Measurements from ENCODE around the gene CREBRF.
"Not testable (repeated sequence)": the region's sequence is repeated elsewhere in the genome, so short reads cannot be mapped to it uniquely, and the experiment has no call there.

The CREBRF gene

DNA sequence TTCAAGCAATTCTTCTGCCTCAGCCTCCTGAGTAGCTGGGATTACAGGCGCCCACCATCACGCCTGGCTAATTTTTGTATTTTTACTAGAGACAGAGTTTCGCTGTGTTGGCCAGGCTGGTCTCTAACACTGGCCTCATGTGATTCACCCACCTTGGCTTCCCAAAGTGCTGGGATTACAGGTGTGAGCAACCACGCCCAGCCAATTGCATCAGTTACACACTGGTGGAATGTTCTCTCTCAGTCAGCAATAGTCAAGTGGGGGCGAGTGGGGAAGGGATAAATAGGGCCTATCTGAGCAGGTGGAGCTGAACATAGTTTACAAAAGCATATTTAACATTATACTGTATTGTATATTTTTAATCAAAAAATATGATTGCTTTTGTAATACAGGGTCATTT is 98.5 kb downstream of the CREBRF start:
- DNase-seq (ENCODE audit: low read depth, low spot score): not testable (repeated sequence)

DNA sequence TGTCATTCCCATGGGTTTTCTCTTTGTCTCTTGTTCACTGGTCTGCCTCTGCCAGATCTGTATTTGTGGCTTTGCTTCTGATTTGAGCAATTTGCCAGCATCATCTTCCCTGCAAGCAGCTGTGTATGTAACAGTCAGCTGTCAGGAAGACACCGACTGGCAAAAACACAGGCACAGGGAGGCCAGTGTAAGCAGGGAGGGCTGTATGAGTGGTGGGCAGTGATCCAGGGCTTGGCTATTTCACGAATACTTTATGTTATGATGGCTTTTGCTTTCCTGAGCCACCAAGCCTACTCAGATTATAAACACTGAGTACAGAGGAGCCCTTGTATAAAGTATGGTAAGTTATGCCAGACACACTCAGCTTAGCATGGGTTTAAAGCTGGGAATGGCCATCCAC is 99.8 kb downstream of the CREBRF start:
- DNase-seq (ENCODE audit: low read depth, low spot score): no peak

DNA sequence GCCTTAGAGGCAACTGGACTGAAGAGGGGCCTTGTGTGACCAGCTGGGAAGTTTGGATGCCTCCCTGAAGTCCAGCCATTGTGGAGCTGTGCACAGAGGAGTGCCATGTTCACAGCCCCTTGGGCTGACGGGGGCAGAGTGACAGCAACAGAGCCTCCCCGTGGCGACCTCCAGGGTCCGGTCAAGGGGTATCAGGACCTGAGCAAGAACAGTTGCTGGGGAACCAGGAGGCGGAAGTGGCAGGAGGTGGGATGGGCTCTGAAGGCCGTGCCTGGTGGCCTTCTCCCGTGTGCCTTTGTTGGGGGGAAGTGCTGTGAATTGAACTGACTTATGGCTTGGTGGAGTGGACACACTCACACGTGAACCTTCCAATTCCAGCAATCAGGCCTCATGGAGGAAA is 102.2 kb downstream of the CREBRF start:
- DNase-seq (ENCODE audit: low read depth, low spot score): no peak

DNA sequence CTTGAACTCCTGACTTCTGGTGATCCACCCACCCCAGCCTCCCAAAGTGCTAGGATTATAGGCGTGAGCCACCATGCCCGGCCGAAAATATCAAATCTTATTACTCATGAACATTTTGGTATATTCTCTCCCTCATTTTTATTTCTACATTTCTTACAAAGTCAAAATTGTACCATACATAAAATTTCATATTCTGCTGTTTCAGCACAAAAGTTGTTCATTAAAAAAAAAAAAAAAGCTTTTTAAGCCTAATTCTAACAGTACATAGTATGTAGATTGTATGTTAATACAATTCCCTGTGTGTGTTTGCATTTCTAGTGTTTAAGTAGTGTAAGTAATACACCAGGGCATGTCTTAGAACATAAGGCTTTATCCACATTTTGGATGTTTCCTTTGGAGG is 103.1 kb downstream of the CREBRF start:
- DNase-seq (ENCODE audit: low read depth, low spot score): no peak

DNA sequence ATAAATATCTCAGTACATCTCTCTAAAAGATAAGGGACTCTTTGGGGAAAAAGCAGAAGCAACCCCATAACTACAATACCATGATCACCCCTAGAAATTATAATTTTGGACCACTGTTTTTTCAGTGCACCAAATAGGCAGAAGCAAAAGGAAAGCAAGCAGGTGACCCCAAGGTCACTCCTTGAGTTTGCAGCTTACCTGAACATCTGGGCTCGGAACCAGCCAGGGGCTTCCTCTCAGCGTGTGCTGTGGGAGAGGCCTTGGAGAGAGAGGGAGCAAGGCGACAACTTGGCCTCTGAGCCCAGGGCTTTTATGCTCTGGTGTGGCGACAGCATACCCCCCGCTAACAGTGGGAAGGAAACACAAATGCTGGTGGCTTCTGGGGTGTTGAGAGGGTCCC is 105.0 kb downstream of the CREBRF start:
- no peak for DNase-seq (ENCODE audit: low read depth, low spot score)

DNA sequence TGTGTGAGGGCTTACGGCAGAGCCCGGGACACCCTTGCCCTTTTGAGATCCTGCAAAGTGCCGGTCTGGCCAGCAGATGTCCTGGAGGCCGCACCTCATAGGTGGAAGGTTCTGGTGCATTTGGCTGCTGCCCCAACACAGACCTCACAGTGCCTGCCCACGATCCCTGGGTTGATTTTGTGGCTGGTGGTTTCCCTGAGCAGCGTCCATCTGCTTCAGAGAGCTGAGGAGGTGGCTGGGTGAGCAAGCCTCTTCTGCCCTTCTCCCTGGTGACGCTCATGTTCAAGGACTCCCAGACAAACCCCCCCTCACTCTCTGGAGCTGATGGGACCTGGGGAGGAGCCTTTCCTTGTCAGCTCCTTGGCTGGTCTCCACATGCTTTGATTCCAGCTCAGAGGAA is 107.1 kb downstream of the CREBRF start:
- DNase-seq (ENCODE audit: low read depth, low spot score): no peak

DNA sequence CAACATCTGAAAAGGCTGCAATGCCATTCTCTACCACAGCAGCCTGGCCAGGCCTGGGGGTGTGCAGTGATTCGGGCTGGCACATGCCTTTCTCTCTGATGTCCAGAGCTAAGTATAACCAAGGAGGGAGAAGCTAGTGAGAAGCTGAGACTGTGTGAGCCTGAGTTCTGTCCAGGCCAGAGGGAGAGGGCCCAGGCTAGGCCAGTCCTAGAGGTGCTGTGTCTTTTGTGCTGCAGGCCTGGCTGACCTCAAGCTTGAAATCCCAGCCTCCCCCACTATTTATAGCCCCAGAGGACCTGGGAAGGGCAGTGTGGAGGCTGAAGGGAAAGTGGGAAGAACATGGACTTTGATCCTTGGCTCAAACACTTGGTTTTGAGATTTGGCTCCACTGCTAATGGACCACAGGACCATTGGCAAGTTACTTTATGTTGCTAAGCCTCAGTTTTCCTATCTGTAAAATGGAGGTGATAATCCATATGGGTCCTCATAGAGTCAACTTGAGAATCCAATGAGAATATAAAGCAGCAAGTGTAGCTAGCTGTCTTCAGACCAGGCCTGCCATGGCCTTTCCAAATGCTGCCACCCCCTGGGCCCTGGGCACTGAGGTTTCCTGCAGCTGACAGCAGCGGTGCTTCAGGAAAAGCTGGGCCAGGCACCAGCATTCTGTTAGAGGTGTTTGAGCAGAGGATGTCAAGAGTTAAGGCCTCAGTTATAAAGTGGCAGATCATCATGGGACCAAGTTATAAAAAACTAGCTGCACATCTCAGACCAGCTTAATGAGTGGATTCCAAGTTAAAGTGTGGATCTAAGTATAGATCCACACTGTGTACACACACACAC is 109.2 kb downstream of the CREBRF start:
- DNase-seq (ENCODE audit: low read depth, low spot score): no peak

DNA sequence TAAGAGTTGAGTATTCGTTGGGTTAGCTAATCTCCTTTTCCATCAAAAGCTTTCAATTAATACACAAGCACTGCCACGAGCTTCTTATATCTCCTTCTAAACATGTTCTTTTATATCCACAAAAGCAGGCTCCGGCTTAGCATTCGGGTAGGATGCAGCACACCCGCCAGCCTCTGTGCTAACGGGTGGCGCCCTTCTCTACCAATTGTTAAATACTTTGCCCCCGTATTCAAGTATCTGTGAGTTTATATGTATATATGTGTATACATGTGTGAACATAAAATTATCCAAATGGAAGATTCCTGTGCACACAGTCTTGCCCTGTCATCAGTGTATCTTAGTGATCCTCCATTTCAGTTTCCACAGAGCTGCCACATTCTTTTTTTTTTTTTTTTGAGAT is 116.0 kb downstream of the CREBRF start:
- DNase-seq (ENCODE audit: low read depth, low spot score): no peak

DNA sequence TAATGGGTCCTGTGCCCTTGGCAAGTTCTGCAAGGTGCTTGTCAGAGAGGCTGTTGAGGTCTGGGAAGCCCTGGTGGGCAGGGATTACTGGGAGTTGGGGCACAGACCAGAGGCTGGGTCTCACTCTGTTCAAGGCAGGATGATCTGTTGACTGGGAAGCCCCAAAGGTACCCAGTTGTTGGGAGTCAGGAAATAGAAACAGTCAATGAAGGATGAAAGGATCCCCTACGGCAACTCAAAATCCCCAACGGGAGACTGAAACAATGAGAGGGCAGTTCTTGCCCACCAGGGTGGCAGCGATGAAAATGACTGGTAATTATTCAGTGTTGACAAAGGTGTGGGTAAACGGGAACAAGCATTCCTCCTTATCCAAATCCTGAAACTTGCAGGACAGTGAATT is 119.4 kb downstream of the CREBRF start:
- DNase-seq (ENCODE audit: low read depth, low spot score): no peak

DNA sequence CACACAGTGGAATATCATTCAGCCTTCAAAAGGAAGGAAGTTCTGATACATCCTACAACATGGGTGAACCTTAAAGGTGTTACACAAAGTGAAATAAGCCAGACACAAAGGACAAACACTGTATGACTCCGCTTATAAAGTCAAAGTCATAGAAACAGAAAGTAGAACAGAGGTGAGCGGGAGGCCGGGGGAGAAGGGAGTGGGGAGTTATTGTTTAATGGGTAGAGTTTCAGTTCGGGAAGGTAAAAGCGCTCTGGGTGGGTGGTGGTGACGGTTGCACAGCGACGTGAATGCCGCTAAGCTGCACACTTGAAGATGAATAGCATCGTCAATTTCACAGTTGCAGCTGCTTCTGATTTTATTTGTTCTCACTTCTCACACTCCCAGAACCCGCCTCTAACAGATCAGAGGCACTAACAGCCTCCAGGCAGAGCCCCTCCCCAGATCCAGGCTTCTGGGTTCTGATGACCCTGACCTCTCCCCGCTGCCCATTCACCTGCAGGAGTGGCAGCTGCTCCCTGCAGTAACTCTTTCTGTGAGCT is 122.3 kb downstream of the CREBRF start:
- no peak for DNase-seq (ENCODE audit: low read depth, low spot score)

DNA sequence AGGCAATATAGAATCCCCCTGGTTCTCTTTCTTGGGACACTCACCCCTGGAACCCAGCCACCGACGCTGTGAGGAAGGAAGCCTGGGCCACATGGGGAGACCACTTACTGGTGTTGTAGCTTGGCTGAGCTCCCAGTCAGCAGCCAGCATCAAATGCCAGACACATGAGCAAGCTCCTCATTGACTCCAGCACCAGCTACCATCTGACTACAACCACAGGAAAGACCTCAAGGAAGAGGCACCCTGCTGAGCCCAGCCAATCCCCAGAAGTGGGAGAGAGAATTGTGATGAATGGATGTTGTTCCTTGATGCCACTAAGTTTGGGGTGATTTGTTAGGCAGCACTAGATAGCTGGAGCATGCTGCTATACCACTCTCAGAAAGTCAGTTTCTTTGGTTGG is 124.2 kb downstream of the CREBRF start:
- DNase-seq (ENCODE audit: low read depth, low spot score): no peak

DNA sequence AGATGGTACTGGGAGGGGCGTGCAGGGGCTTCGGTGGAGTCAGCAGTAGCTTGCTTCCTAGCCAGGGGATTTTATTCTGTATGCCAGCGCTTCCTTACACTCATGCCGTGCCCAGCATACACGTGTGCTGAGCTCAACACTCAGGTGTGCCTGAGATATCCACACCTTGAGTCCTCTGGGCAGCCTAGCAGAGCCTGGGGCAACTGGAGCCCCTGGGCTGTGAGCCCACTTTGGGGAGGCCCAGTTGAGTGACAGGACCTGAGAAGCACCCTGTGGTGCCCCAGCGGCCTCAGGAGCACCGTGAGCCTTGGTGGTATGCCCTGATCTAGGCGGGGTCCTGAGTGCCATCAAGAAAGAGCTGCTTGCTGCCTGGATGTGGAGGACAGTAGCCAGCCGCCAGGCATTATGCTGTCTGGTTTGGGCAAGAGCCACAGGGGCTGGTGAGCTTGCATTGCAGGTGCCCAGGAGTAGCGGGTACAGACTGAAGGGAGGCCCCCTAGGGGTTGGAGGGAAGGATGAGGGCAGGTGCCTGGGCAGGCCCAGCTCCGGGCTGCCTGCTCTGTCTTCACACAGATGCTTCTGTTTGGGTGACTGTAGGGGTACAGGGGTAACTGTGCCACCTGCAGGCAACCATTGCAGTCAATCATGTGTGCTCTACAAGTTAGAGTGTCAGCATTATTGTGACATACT is 131.0 kb downstream of the CREBRF start:
- DNase-seq (ENCODE audit: low read depth, low spot score): no peak

DNA sequence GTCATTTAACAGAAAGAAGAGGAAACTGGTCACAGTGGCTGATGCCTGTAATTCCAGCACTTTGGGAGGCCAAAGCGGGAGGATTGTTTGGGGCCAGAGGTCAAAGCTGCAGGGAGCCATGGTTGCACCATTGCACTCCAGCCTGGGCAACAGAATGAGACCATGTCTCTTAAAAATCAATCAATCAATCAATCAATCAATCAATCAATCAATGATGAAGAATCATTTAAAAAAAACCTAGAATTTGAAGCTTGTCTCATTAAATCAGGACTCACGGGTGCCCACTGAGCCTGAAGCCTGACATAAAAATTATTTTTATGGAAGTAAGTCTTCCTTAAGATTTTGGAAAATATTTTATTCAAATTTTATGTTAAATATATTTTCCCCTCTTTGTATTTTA is 132.1 kb downstream of the CREBRF start:
- no peak for DNase-seq (ENCODE audit: low read depth, low spot score)

Measured in smooth muscle cell of the brain vasculature (primary cell).